ENCODE results near the gene DSTYK.
"Not testable (repeated sequence)": the region's sequence is repeated elsewhere in the genome, so short reads cannot be mapped to it uniquely, and the experiment has no call there.

The DSTYK gene

DNA sequence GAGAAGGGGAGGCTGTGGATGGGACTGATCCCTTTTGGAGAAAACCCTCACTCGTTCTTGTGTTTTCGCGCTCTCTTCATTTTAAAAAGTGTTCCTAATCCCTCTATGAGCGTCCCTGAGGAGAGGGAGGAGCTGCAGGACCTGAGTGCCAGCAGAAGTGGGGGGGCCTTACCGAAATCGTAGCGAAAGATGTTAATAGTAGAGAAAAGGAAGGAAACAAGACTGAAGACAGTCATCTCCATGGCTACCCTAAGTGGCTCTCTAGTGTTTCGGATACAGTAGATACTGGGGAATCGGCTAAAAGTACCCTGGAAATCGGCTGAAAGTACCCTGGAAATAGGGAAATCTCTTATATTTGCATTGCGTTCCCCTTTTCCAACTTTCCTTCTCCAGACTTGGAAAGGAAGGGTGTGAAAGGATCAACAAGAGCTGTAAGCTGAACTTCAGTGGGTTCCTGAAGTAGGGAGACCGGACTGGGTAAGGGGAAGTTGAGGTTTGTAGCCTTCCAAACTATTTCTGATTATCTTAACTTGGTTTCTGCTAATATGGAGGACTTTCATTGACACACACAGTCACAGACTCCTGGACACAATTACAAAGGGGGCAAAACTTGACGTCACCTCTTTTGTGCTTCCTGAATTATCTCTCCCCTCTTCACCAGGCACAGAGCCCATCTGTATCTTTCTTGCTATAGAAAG is 486 bp upstream of the DSTYK start:
- no peak for DNase-seq

DNA sequence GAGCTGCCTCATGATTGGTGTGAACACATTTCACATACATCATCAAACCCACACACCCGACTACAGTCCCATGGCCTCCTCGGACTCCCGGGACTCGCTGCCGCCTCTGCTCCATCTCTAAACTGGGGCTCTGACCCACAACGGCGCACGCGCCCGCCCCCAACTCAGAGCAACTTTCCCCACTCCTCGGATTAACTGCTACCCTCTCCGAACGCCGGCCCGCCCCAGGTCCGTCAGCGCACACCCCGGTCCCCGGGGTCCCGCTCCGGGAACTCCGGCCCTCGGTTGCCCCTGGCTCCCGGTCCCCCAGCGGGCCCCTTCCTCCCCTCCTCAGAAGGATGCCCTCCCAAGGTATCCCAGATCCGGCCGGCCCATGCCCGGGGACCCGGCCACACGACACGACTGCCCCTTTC is 740 bp downstream of the DSTYK start:
- DNase-seq, result no peak

- no peak for DNase-seq
Observed at GRCh38 chr1:205208811-205209210, 2.7 kb downstream of the DSTYK start.

- DNase-seq, result no peak
Observed at GRCh38 chr1:205205055-205205454, 6.4 kb downstream of the DSTYK start.

DNA sequence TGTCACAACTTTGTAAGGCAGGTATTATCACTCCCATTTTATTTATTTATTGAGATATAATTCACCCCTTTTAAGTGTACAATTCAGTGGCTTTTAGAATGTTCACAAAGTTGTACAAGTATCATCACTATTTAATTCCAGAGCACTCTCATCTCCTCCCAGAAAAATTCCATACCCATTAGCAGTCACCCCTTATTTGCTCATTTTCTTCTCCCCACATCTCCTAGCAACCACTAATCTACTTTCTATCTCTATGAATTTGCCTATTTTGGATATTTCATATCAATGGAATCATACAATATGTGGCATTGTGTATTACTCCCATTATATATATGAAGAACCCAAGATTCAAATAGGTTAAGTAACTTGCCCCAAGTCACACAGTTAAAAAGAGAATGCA is 7.0 kb downstream of the DSTYK start:
- DNase-seq, result no peak

- DNase-seq, result no peak
Observed at GRCh38 chr1:205199931-205200299, 11.6 kb downstream of the DSTYK start.

DNA sequence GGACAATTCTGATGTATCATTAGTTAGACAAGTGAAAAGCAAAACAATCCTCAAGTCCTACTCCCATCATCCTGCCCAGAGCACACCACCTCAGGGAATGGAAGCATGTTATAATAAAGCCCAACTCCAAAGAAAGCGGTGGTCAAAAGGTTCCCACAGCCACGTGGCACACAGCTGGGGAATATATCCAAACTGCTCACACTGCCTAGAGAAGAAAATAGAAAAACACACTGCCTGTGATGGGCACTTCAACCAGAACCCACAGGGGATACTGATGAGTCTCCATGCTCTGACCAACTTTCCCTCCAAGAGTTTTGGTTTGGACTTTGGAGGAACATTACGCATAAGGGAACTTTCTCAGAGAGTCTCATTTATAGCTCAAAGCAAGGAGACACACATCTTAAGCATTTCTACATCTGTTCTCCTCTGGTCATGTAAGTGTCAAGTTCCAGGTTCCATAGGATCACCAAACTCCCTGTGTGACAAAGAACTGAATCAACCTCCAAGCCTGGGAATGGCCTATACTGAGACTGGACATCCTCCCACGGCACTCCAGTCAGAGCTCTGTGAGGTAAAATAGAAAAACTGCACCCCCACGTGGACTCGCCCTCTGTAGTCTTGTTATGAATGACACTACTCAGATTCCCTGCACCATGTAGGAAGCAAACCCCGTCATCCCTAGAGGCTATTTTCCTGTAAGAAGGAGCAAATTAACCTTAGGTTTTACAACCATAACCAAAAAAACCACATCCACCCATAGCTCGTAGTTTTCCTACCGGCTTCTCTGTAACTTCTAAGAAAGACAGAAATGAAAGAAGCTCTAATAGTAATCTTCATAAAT is 12.2 kb downstream of the DSTYK start:
- peak in 1 of 2 donors; percentile 25 for DNase-seq

DNA sequence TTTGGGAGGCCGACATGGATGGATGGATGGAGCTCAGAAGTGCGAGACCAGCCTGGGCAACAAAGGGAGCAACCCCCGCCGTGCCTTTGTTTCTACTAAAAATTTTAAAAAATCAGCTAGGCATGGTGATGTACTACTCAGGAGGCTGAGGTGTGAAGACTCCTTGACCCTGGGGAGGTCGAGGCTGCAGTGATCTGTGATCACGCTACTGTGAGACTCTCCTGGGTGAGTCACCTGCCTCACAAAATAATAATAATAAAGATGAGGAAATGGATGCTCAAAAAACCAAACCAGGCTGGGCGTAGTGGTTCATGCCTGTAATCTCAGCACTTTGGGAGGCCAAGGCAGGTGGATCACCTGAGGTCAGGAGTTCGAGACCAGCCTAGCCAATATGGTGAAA is 19.2 kb downstream of the DSTYK start:
- no peak for DNase-seq

DNA sequence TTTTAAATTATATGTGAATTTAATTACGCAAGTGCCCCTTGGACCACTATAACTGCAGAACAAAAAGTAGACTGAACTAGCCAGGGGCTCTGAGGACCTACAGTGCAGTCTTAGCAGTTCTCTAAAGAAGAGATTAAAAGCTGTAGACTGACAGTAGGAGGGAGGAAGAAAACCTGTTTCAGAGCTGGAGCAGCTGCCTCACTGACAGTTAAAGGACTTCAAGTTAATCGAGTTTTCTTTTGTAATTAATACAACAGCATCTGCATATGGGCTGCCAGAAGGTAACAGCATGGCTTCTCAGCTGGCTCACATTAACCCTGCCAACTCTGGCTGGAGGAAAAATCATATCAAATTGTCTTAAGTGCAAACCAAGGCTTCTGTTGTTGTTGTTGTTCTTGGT is 19.9 kb downstream of the DSTYK start:
- no peak for DNase-seq

- DNase-seq, result no peak
Observed at GRCh38 chr1:205190845-205191577, 20.5 kb downstream of the DSTYK start.

GRCh38 chr1:205189131-205189530 is 22.4 kb downstream of the DSTYK start:
- no peak for DNase-seq

DNA sequence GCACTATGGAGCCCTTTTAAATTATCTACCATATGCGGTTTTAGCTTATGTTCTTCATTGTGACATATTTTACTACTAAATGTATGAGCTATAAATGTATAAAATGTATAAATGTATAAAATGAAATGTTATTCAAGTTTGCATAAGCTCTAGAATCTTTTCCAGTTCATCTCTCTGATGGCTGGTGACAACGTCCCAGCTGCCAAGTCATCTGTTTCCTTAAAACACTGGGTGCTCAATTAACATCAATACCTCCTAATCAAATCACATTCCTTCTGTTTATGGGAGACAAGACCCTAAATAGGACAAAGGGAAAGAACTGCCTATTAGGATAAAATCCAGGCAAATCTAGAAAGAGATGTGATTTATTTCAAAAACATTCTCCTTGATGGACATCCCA is 22.9 kb downstream of the DSTYK start:
- DNase-seq, result no peak

DNA sequence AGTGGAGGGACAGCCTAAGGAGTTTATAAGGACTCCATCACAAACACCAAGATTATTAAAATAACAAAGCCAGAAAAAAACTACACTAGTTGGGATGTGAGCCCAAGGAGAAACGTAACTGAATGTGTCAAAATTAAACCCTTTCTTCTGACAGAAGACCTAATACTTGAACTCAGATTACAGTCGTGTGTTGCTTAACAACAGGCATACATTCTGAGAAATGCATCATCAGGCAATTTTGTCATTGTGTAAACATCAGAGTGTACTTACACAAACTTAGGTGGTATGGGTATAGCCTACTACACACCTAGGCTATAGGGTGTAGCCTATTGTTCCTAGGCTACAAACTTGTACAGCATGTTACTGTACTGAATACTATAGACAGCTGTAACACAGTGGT is 23.4 kb downstream of the DSTYK start:
- DNase-seq, result no peak

- DNase-seq, result no peak
Observed at GRCh38 chr1:205187420-205187819, 24.1 kb downstream of the DSTYK start.

GRCh38 chr1:205186191-205186590 is 25.3 kb downstream of the DSTYK start:
- DNase-seq, result no peak

GRCh38 chr1:205183676-205184335 is 27.7 kb downstream of the DSTYK start:
- DNase-seq, result no peak

- DNase-seq, result no peak
Observed at GRCh38 chr1:205182930-205183329, 28.6 kb downstream of the DSTYK start.

DNA sequence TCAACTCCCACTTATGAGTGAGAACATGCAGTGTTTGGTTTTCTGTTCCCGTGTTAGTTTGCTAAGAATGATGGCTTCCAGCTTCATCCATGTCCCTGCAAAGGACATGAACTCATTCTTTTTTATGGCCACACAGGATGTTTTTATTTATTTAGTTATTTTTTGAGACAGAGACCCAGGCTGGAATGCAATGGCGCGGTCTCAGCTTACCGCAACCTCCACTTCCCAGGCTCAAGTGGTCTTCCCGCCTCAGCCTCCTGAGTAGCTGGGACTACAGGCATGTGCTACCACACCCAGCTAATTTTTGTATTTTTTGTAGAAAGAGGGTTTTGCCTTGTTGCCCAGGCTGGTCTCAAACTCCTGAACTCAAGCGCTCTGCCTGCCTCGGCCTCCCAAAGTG is 31.2 kb downstream of the DSTYK start:
- not testable (repeated sequence) for DNase-seq

- DNase-seq, result no peak
Observed at GRCh38 chr1:205179842-205180241, 31.7 kb downstream of the DSTYK start.

- DNase-seq, result no peak
Observed at GRCh38 chr1:205172729-205173366, 38.7 kb downstream of the DSTYK start.

GRCh38 chr1:205171369-205171768 is 40.1 kb downstream of the DSTYK start:
- no peak for DNase-seq

DNA sequence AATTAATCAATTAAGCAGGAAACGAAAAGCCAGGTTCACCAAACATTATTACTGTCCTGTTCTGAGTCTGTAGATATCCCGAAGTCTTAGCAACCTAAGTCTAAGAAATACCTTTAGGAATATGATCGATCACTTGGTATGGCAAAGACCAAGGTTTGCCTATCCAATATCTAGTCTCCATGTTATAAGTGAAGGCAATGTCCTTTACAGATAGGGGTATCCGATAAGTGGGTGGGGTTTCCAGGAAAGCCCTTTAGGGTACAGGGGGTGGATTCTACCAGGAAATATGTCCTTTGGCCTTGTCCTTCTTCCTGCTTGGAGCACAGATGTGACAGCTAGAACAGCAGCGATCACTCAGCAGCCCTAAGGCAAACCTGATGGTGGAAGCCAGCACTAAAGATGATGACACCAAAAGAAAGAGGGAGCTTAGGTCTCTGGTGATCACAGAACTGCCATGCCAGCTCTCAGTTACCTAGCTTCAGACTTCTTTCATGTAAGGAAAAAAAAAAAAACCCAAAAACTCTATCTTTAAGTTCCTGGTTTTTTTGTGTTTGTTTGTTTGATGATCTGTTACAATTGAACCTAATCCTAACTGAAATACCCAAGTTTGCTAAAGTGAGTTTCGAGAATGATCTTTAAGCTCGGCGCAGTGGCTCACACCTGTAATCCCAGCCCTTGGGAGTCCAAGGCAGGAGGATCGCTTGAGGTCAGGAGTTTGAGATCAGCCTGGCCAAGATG is 40.8 kb downstream of the DSTYK start:
- no peak for DNase-seq
